Fibroblast of lung (primary cell): ENCODE measurements around the gene PSTPIP2. TPM values are rescaled to one million over a fixed set of nuclear protein-coding genes. Genes with fewer than 3 reads are reported as not detected.

Experiments used
- DNase-seq, 2 donors: peaks; one replicate each; pipeline versions ENCODE4 v3.0.0 to v3.0.0-alpha.2; 2010; ENCODE audit warnings: low read depth in 2 of 2
- H2AFZ ChIP-seq: 2 replicates; pipeline ENCODE4 v1.5.1; 2012; ENCODE audit warnings: low read length, control low read depth, inconsistent platforms
- H3K27ac ChIP-seq: 2 replicates; pipeline ENCODE4 v1.5.1; 2011; ENCODE audit warnings: low read length, control low read depth; ENCODE audit not compliant: insufficient read depth
- H3K27me3 ChIP-seq: 2 replicates; pipeline ENCODE4 v1.5.1; 2011; ENCODE audit warnings: mild to moderate bottlenecking, low read length; ENCODE audit not compliant: control insufficient read depth, insufficient read depth
- H3K36me3 ChIP-seq: 2 replicates; pipeline ENCODE4 v1.5.1; 2011; ENCODE audit warnings: low read length; ENCODE audit not compliant: control insufficient read depth, insufficient read depth
- H3K4me1 ChIP-seq: 2 replicates; pipeline ENCODE4 v1.5.1; 2011; ENCODE audit warnings: low read length; ENCODE audit not compliant: control insufficient read depth, insufficient read depth; ENCODE audit errors: extremely low read depth
- H3K4me2 ChIP-seq: 2 replicates; pipeline ENCODE4 v1.5.1; 2011; ENCODE audit warnings: low read length, control low read depth; ENCODE audit not compliant: insufficient read depth; ENCODE audit errors: extremely low read depth
- H3K4me3 ChIP-seq, 4 experiments: fragments of 200-600 bp in 1 of 4; sonication (generic) in 1 of 4; replicated peaks in 1 of 4; 2 replicates each; pipeline ENCODE4 v1.5.1; 2011 to 2016; ENCODE audit warnings: low read length in 4 of 4, low read depth in 3 of 4, mild to moderate bottlenecking in 3 of 4, control low read depth in 2 of 4, inconsistent platforms in 1 of 4, mixed read lengths in 1 of 4; ENCODE audit not compliant: insufficient read depth in 1 of 4; ENCODE audit errors: control extremely low read depth in 1 of 4
- H3K79me2 ChIP-seq: 2 replicates; pipeline ENCODE4 v1.5.1; 2012; ENCODE audit warnings: mild to moderate bottlenecking, low read length, inconsistent platforms; ENCODE audit not compliant: control insufficient read depth, insufficient read depth
- H3K9ac ChIP-seq: 2 replicates; pipeline ENCODE4 v1.5.1; 2011; ENCODE audit warnings: mild to moderate bottlenecking, low read length, control low read depth; ENCODE audit not compliant: insufficient read depth
- H3K9me3 ChIP-seq: 2 replicates; pipeline ENCODE4 v1.5.1; 2012; ENCODE audit warnings: low read depth, low read length; ENCODE audit not compliant: control insufficient read depth, insufficient read depth
- H4K20me1 ChIP-seq: 2 replicates; pipeline ENCODE4 v1.5.1; 2011; ENCODE audit warnings: low read length; ENCODE audit not compliant: control insufficient read depth, insufficient read depth; ENCODE audit errors: extremely low read depth
- EZH2 ChIP-seq: IDR thresholded peaks from 2 replicates; pipeline ENCODE4 v1.5.1; 2012; ENCODE audit warnings: low read length, control low read depth, mild to moderate bottlenecking; ENCODE audit errors: missing control alignments
- polyA plus RNA-seq, 2 donors: library from polyadenylated mRNA; depleted of rRNA in 1 of 2; stranded (reverse) in 1 of 2; unstranded in 1 of 2; fragments of >200 nt; gene quantifications; 2 replicates each; pipeline ENCODE4 v1.2.1, GENCODE V29; 2011 to 2012; ENCODE audit warnings: missing spikeins in 1 of 2
- total RNA-seq: library from RNA; depleted of rRNA; stranded (reverse); fragments of >200 nt; gene quantifications from 2 replicates; pipeline ENCODE4 v1.2.1, GENCODE V29; 2014
- TF ChIP-seq, protein P1 (sequence below), 2 donors: IDR thresholded peaks in 1 of 2; conservative IDR thresholded peaks in 1 of 2; 1 replicate in 1 of 2; 2 replicates in 1 of 2; pipeline ENCODE4 v1.5.1; 2011 to 2012; ENCODE audit warnings: low read length in 2 of 2, control low read depth in 1 of 2, inconsistent platforms in 1 of 2, low read depth in 1 of 2, mild to moderate bottlenecking in 1 of 2

Gene PSTPIP2
- total and polyA plus RNA-seq, 2 donors (not counting 1 experiment from before 2014, with no cell fraction given), result 13.4 to 18.4 TPM

DNA sequence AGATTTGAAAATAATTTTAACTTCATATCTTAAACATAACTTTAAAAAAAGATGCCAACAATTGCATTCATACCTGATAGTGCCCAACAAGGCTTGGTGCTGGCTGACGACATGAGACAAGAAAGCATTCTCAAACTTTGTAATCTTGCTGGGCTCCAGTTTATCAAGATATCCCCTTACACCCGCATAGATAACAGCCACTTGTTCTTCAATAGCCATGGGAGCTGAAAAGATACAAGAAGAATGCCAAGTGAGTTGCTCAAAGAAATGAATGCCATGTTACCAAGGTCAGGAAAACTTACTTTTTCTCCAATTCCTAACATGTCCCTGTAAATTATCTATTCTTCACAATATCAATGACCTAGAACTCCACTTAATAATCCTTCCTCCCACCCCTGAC lies 12.4 kb upstream of the PSTPIP2 start:
- no peak overlapping the region for H3K27ac ChIP-seq
- H3K4me3 ChIP-seq, result no peak overlapping the region
- H3K9me3 ChIP-seq, result no peaks in the 10 kb centered on the region
- peaks cover 2% of the 10 kb centered on the region for H4K20me1 ChIP-seq
- no peaks in the 10 kb centered on the region for H3K4me1 ChIP-seq
- no peak overlapping the region for H2AFZ ChIP-seq
- H3K27me3 ChIP-seq, result no peaks in the 10 kb centered on the region
- no peak overlapping the region for H3K4me2 ChIP-seq
- DNase-seq, result no peak
- TF ChIP-seq EZH2, result no peak
- TF ChIP-seq, protein P1, sequence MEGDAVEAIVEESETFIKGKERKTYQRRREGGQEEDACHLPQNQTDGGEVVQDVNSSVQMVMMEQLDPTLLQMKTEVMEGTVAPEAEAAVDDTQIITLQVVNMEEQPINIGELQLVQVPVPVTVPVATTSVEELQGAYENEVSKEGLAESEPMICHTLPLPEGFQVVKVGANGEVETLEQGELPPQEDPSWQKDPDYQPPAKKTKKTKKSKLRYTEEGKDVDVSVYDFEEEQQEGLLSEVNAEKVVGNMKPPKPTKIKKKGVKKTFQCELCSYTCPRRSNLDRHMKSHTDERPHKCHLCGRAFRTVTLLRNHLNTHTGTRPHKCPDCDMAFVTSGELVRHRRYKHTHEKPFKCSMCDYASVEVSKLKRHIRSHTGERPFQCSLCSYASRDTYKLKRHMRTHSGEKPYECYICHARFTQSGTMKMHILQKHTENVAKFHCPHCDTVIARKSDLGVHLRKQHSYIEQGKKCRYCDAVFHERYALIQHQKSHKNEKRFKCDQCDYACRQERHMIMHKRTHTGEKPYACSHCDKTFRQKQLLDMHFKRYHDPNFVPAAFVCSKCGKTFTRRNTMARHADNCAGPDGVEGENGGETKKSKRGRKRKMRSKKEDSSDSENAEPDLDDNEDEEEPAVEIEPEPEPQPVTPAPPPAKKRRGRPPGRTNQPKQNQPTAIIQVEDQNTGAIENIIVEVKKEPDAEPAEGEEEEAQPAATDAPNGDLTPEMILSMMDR (conservative IDR thresholded peaks at IDR 0.05 in 1 of 2, IDR thresholded peaks at IDR 0.05 in 1 of 2; ENCODE audit: low read depth in 1 of 2, low read length in 2 of 2), result no peak
- H3K79me2 ChIP-seq, result no peaks in the 10 kb centered on the region
- no peak overlapping the region for H3K9ac ChIP-seq
- peaks cover 19% of the 10 kb centered on the region for H3K36me3 ChIP-seq

GRCh38 chr18:46080156-46080555 lies 8.1 kb upstream of the PSTPIP2 start:
- H3K27me3 ChIP-seq, result no peaks in the 10 kb centered on the region
- H3K4me3 ChIP-seq, result no peak overlapping the region

GRCh38 chr18:46079336-46079735 lies 7.3 kb upstream of the PSTPIP2 start:
- no peak overlapping the region for H3K9ac ChIP-seq
- no peaks in the 10 kb centered on the region for H3K4me1 ChIP-seq
- H3K4me2 ChIP-seq, result no peak overlapping the region
- no peak overlapping the region for H2AFZ ChIP-seq
- DNase-seq, result no peak
- peaks cover 1% of the 10 kb centered on the region for H3K36me3 ChIP-seq
- no peaks in the 10 kb centered on the region for H3K27me3 ChIP-seq
- no peaks in the 10 kb centered on the region for H4K20me1 ChIP-seq
- TF ChIP-seq, protein P1 (conservative IDR thresholded peaks at IDR 0.05 in 1 of 2, IDR thresholded peaks at IDR 0.05 in 1 of 2; ENCODE audit: low read depth in 1 of 2, low read length in 2 of 2), result no peak
- no peak for TF ChIP-seq EZH2
- no peaks in the 10 kb centered on the region for H3K9me3 ChIP-seq
- no peaks in the 10 kb centered on the region for H3K79me2 ChIP-seq
- H3K27ac ChIP-seq, result no peak overlapping the region
- no peak overlapping the region for H3K4me3 ChIP-seq

More at GRCh38 chr18:46080156-46080555, 8.1 kb upstream of the PSTPIP2 start:
- Histone ChIP-seq H3K4me1 (no peaks in the 10 kb centered on the region), H2AFZ (no peak overlapping the region), H3K27ac (no peak overlapping the region), H3K4me2 (no peak overlapping the region), H3K9ac (no peak overlapping the region), H3K9me3 (no peaks in the 10 kb centered on the region), H3K36me3 (peaks cover 1% of the 10 kb centered on the region), H3K79me2 (no peaks in the 10 kb centered on the region), H4K20me1 (peaks cover 2% of the 10 kb centered on the region)
- TF ChIP-seq, protein P1 (conservative IDR thresholded peaks at IDR 0.05 in 1 of 2, IDR thresholded peaks at IDR 0.05 in 1 of 2; ENCODE audit: low read depth in 1 of 2, low read length in 2 of 2), result no peak
- TF ChIP-seq EZH2, result no peak
- DNase-seq, result no peak
